Measurements from ENCODE around the gene GRHL1.

GRHL1 gene

GRCh38 chr2:10017313-10017941, 65.9 kb downstream of the GRHL1 start:
- Histone ChIP-seq H3K27me3 (ENCODE audit: control insufficient read depth in 5 of 5, insufficient read depth in 4 of 5, low read length in 5 of 5) (no peaks in the 10 kb centered on the region), H3K4me3 (ENCODE audit: low read depth in 1 of 5, low read length in 5 of 5) (no peak overlapping the region), H3K4me1 (ENCODE audit: control insufficient read depth in 5 of 5, insufficient read depth in 5 of 5, low read length in 5 of 5) (peaks cover 7 to 36% (median 22%) of the 10 kb centered on the region in 5 donors), H3K9me3 (ENCODE audit: control insufficient read depth in 5 of 5, low read length in 5 of 5) (peaks cover 0 to 5% (median 3%) of the 10 kb centered on the region in 5 donors), H3K9ac (ENCODE audit: low read length in 5 of 5) (no peak overlapping the region), H3K27ac (ENCODE audit: low read depth, low read length) (peak overlapping the region; percentile 84), H3K36me3 (ENCODE audit: control insufficient read depth in 5 of 5, insufficient read depth in 5 of 5, low read length in 5 of 5) (no peaks in the 10 kb centered on the region)

GRCh38 chr2:10019174-10019573, 67.7 kb downstream of the GRHL1 start:
- no peak overlapping the region for H3K4me3 ChIP-seq (ENCODE audit: low read depth in 1 of 5, low read length in 5 of 5)
- H3K27me3 ChIP-seq (ENCODE audit: control insufficient read depth in 5 of 5, insufficient read depth in 4 of 5, low read length in 5 of 5), result no peaks in the 10 kb centered on the region
- no peaks in the 10 kb centered on the region for H3K36me3 ChIP-seq (ENCODE audit: control insufficient read depth in 5 of 5, insufficient read depth in 5 of 5, low read length in 5 of 5)
- peak overlapping the region; percentile 84 for H3K27ac ChIP-seq (ENCODE audit: low read depth, low read length)
- peaks cover 0 to 5% (median 3%) of the 10 kb centered on the region in 5 donors for H3K9me3 ChIP-seq (ENCODE audit: control insufficient read depth in 5 of 5, low read length in 5 of 5)
- peaks cover 7 to 36% (median 20%) of the 10 kb centered on the region in 5 donors for H3K4me1 ChIP-seq (ENCODE audit: control insufficient read depth in 5 of 5, insufficient read depth in 5 of 5, low read length in 5 of 5)
- H3K9ac ChIP-seq (ENCODE audit: low read length in 5 of 5), result peak overlapping the region in 3 of 5 donors; percentile 24 to 56 (median 49)

- Histone ChIP-seq H3K27ac (ENCODE audit: low read depth, low read length) (peak overlapping the region; percentile 84), H3K36me3 (ENCODE audit: control insufficient read depth in 5 of 5, insufficient read depth in 5 of 5, low read length in 5 of 5) (no peaks in the 10 kb centered on the region), H3K27me3 (ENCODE audit: control insufficient read depth in 5 of 5, insufficient read depth in 4 of 5, low read length in 5 of 5) (no peaks in the 10 kb centered on the region), H3K9me3 (ENCODE audit: control insufficient read depth in 5 of 5, low read length in 5 of 5) (peaks cover 0 to 5% (median 3%) of the 10 kb centered on the region in 5 donors), H3K4me1 (ENCODE audit: control insufficient read depth in 5 of 5, insufficient read depth in 5 of 5, low read length in 5 of 5) (peaks cover 7 to 36% (median 20%) of the 10 kb centered on the region in 5 donors), H3K4me3 (ENCODE audit: low read depth in 1 of 5, low read length in 5 of 5) (no peak overlapping the region), H3K9ac (ENCODE audit: low read length in 5 of 5) (peak overlapping the region in 3 of 5 donors; percentile 24 to 56 (median 49))
These were observed 68.3 kb downstream of the GRHL1 start for GRCh38 chr2:10019602-10020400.

- Histone ChIP-seq H3K4me1 (ENCODE audit: control insufficient read depth in 5 of 5, insufficient read depth in 5 of 5, low read length in 5 of 5) (peaks cover 9 to 25% (median 11%) of the 10 kb centered on the region in 5 donors), H3K9me3 (ENCODE audit: control insufficient read depth in 5 of 5, low read length in 5 of 5) (peaks cover 0 to 5% (median 3%) of the 10 kb centered on the region in 5 donors), H3K27me3 (ENCODE audit: control insufficient read depth in 5 of 5, insufficient read depth in 4 of 5, low read length in 5 of 5) (no peaks in the 10 kb centered on the region), H3K9ac (ENCODE audit: low read length in 5 of 5) (no peak overlapping the region), H3K4me3 (ENCODE audit: low read depth in 1 of 5, low read length in 5 of 5) (no peak overlapping the region), H3K36me3 (ENCODE audit: control insufficient read depth in 5 of 5, insufficient read depth in 5 of 5, low read length in 5 of 5) (no peaks in the 10 kb centered on the region), H3K27ac (ENCODE audit: low read depth, low read length) (no peak overlapping the region)
These were observed 70.5 kb downstream of the GRHL1 start for GRCh38 chr2:10022041-10022421.

GRCh38 chr2:10022445-10022844, 71.0 kb downstream of the GRHL1 start:
- Histone ChIP-seq H3K27me3 (ENCODE audit: control insufficient read depth in 5 of 5, insufficient read depth in 4 of 5, low read length in 5 of 5) (no peaks in the 10 kb centered on the region), H3K36me3 (ENCODE audit: control insufficient read depth in 5 of 5, insufficient read depth in 5 of 5, low read length in 5 of 5) (no peaks in the 10 kb centered on the region), H3K9ac (ENCODE audit: low read length in 5 of 5) (no peak overlapping the region), H3K9me3 (ENCODE audit: control insufficient read depth in 5 of 5, low read length in 5 of 5) (peaks cover 0 to 2% (median under 1%) of the 10 kb centered on the region in 5 donors), H3K27ac (ENCODE audit: low read depth, low read length) (no peak overlapping the region), H3K4me1 (ENCODE audit: control insufficient read depth in 5 of 5, insufficient read depth in 5 of 5, low read length in 5 of 5) (peaks cover 13 to 28% (median 14%) of the 10 kb centered on the region in 5 donors), H3K4me3 (ENCODE audit: low read depth in 1 of 5, low read length in 5 of 5) (no peak overlapping the region)

GRCh38 chr2:10022966-10023662, 71.6 kb downstream of the GRHL1 start:
- Histone ChIP-seq H3K27ac (ENCODE audit: low read depth, low read length) (no peak overlapping the region), H3K9ac (ENCODE audit: low read length in 5 of 5) (no peak overlapping the region), H3K9me3 (ENCODE audit: control insufficient read depth in 5 of 5, low read length in 5 of 5) (no peaks in the 10 kb centered on the region), H3K27me3 (ENCODE audit: control insufficient read depth in 5 of 5, insufficient read depth in 4 of 5, low read length in 5 of 5) (no peaks in the 10 kb centered on the region), H3K4me1 (ENCODE audit: control insufficient read depth in 5 of 5, insufficient read depth in 5 of 5, low read length in 5 of 5) (peaks cover 20 to 34% (median 20%) of the 10 kb centered on the region in 5 donors), H3K36me3 (ENCODE audit: control insufficient read depth in 5 of 5, insufficient read depth in 5 of 5, low read length in 5 of 5) (no peaks in the 10 kb centered on the region), H3K4me3 (ENCODE audit: low read depth in 1 of 5, low read length in 5 of 5) (no peak overlapping the region)

GRCh38 chr2:10026940-10027569, 75.6 kb downstream of the GRHL1 start:
- Histone ChIP-seq H3K9ac (ENCODE audit: low read length in 5 of 5) (peak overlapping the region in 1 of 5 donors; percentile 26), H3K36me3 (ENCODE audit: control insufficient read depth in 5 of 5, insufficient read depth in 5 of 5, low read length in 5 of 5) (no peaks in the 10 kb centered on the region), H3K9me3 (ENCODE audit: control insufficient read depth in 5 of 5, low read length in 5 of 5) (no peaks in the 10 kb centered on the region), H3K4me1 (ENCODE audit: control insufficient read depth in 5 of 5, insufficient read depth in 5 of 5, low read length in 5 of 5) (peaks cover 20 to 38% (median 35%) of the 10 kb centered on the region in 5 donors), H3K4me3 (ENCODE audit: low read depth in 1 of 5, low read length in 5 of 5) (no peak overlapping the region), H3K27ac (ENCODE audit: low read depth, low read length) (peak overlapping the region; percentile 63), H3K27me3 (ENCODE audit: control insufficient read depth in 5 of 5, insufficient read depth in 4 of 5, low read length in 5 of 5) (no peaks in the 10 kb centered on the region)

GRCh38 chr2:10027660-10028330, 76.3 kb downstream of the GRHL1 start:
- Histone ChIP-seq H3K36me3 (ENCODE audit: control insufficient read depth in 5 of 5, insufficient read depth in 5 of 5, low read length in 5 of 5) (no peaks in the 10 kb centered on the region), H3K9ac (ENCODE audit: low read length in 5 of 5) (peak overlapping the region in 1 of 5 donors; percentile 26), H3K4me3 (ENCODE audit: low read depth in 1 of 5, low read length in 5 of 5) (no peak overlapping the region), H3K4me1 (ENCODE audit: control insufficient read depth in 5 of 5, insufficient read depth in 5 of 5, low read length in 5 of 5) (peaks cover 20 to 38% (median 35%) of the 10 kb centered on the region in 5 donors), H3K27ac (ENCODE audit: low read depth, low read length) (peak overlapping the region; percentile 63), H3K27me3 (ENCODE audit: control insufficient read depth in 5 of 5, insufficient read depth in 4 of 5, low read length in 5 of 5) (no peaks in the 10 kb centered on the region), H3K9me3 (ENCODE audit: control insufficient read depth in 5 of 5, low read length in 5 of 5) (no peaks in the 10 kb centered on the region)

- Histone ChIP-seq H3K27me3 (ENCODE audit: control insufficient read depth in 5 of 5, insufficient read depth in 4 of 5, low read length in 5 of 5) (no peaks in the 10 kb centered on the region), H3K9ac (ENCODE audit: low read length in 5 of 5) (peak overlapping the region in 4 of 5 donors; percentile 21 to 76 (median 64)), H3K4me3 (ENCODE audit: low read depth in 1 of 5, low read length in 5 of 5) (peak overlapping the region in 1 of 5 donors; percentile 52), H3K27ac (ENCODE audit: low read depth, low read length) (peak overlapping the region; percentile 63), H3K4me1 (ENCODE audit: control insufficient read depth in 5 of 5, insufficient read depth in 5 of 5, low read length in 5 of 5) (peaks cover 20 to 41% (median 35%) of the 10 kb centered on the region in 5 donors), H3K36me3 (ENCODE audit: control insufficient read depth in 5 of 5, insufficient read depth in 5 of 5, low read length in 5 of 5) (no peaks in the 10 kb centered on the region), H3K9me3 (ENCODE audit: control insufficient read depth in 5 of 5, low read length in 5 of 5) (no peaks in the 10 kb centered on the region)
These were observed 77.0 kb downstream of the GRHL1 start for GRCh38 chr2:10028407-10028987.

Data from subcutaneous abdominal adipose tissue (tissue), 5 donors.